ENCODE measurements around the gene TTLL11.

DNA sequence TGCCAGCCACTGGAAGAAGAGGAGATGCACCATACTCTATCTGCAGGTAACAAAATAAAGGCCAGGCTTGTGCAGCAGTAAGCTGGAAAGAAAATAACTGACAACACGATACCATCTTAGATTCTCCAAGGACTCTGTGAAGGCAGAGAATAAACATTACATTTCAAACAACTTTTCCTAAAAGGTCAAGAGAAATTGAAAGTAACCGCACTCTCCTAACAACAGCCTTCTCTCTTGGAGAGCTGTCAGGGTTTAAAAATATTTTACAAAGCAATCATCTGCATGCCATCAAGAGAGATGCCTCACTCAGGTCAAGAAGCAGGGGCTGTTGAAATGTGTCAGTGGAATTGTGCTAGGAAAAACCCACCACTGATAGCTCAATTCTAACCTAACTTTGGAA is 13.5 kb upstream of the TTLL11 start:
- TF ChIP-seq EZH2 (IDR thresholded peaks at IDR 0.05; ENCODE audit: insufficient read depth, low read length): no peak
- TF ChIP-seq CTCF (IDR thresholded peaks at IDR 0.05; ENCODE audit: insufficient read depth, low read depth, low read length): no peak
